Type B pancreatic cell (in vitro differentiated cells): ENCODE data around the gene FAM131B. TPM values are rescaled to one million over a fixed set of nuclear protein-coding genes. Genes with fewer than 3 reads are reported as not detected.
A peak's percentile ranks its signal among the peaks of the same experiment; 100 is the strongest.

Experiments used
- DNase-seq: peaks from one replicate; pipeline ENCODE4 v3.0.0; 2021; ENCODE audit warnings: mixed read lengths; ENCODE audit not compliant: unreplicated experiment; ENCODE audit errors: extremely low spot score
- H3K27ac Mint-ChIP-seq: 2 replicates; pipeline ENCODE4 v1.8.0; 2021; ENCODE audit warnings: mild to moderate bottlenecking, mixed read lengths
- H3K27me3 Mint-ChIP-seq: 2 replicates; pipeline ENCODE4 v1.8.0; 2021; ENCODE audit warnings: mixed read lengths
- H3K36me3 Mint-ChIP-seq: 2 replicates; pipeline ENCODE4 v1.8.0; 2021; ENCODE audit warnings: mixed read lengths
- H3K4me1 Mint-ChIP-seq: one replicate; pipeline ENCODE4 v1.8.0; 2021; ENCODE audit warnings: mixed read lengths; ENCODE audit not compliant: unreplicated experiment
- H3K4me3 Mint-ChIP-seq: 2 replicates; pipeline ENCODE4 v1.8.0; 2021; ENCODE audit warnings: mild to moderate bottlenecking, mixed read lengths
- H3K9me3 Mint-ChIP-seq: 2 replicates; pipeline ENCODE4 v1.8.0; 2021; ENCODE audit warnings: mixed read lengths
- microRNA-seq: library from miRNA; unstranded; fragments of <30 nt; microRNA quantifications from one replicate; pipeline ENCODE4, GENCODE V29; 2020
- total RNA-seq: library from RNA; stranded (reverse); gene quantifications from 2 replicates; pipeline ENCODE4 v1.2.1, GENCODE V29; 2021; ENCODE audit warnings: low replicate concordance
- TF ChIP-seq, protein P1 (sequence below): fragments of 200-600 bp; sonication (generic); conservative IDR thresholded peaks from 2 replicates; pipeline ENCODE4 v1.5.0; 2021; ENCODE audit warnings: antibody characterized with exemption, mild to moderate bottlenecking

FAM131B gene
- total RNA-seq, 1 donor from 2014 or later, result 6.5 TPM

DNA sequence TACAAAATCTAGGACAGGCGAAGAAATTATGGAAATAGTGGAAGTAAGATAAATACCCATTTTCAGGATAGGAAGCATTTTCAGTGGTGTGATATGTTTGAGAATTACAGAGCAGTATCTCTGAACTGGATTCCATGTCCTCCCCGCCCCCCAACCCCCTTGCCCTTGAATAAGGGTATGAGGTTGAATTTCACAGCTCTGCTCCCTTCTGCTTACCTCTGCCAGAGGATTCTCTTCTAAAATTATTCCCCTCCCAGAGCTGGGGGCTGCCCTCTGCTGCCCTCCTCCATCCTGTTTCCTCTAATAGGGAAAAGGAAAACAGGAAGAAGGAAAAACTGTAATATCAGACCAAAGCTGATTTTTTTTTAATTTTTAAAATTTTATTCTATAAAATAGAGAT is 53.9 kb downstream of the FAM131B start:
- Mint-ChIP-seq H3K4me3 (no peak overlapping the region), H3K27ac (no peak overlapping the region), H3K36me3 (peaks cover 39% of the 10 kb centered on the region), H3K9me3 (no peaks in the 10 kb centered on the region), H3K27me3 (no peaks in the 10 kb centered on the region), H3K4me1 (no peaks in the 10 kb centered on the region)
- TF ChIP-seq, protein P1, sequence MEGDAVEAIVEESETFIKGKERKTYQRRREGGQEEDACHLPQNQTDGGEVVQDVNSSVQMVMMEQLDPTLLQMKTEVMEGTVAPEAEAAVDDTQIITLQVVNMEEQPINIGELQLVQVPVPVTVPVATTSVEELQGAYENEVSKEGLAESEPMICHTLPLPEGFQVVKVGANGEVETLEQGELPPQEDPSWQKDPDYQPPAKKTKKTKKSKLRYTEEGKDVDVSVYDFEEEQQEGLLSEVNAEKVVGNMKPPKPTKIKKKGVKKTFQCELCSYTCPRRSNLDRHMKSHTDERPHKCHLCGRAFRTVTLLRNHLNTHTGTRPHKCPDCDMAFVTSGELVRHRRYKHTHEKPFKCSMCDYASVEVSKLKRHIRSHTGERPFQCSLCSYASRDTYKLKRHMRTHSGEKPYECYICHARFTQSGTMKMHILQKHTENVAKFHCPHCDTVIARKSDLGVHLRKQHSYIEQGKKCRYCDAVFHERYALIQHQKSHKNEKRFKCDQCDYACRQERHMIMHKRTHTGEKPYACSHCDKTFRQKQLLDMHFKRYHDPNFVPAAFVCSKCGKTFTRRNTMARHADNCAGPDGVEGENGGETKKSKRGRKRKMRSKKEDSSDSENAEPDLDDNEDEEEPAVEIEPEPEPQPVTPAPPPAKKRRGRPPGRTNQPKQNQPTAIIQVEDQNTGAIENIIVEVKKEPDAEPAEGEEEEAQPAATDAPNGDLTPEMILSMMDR, result no peak
- no peak for DNase-seq

DNA sequence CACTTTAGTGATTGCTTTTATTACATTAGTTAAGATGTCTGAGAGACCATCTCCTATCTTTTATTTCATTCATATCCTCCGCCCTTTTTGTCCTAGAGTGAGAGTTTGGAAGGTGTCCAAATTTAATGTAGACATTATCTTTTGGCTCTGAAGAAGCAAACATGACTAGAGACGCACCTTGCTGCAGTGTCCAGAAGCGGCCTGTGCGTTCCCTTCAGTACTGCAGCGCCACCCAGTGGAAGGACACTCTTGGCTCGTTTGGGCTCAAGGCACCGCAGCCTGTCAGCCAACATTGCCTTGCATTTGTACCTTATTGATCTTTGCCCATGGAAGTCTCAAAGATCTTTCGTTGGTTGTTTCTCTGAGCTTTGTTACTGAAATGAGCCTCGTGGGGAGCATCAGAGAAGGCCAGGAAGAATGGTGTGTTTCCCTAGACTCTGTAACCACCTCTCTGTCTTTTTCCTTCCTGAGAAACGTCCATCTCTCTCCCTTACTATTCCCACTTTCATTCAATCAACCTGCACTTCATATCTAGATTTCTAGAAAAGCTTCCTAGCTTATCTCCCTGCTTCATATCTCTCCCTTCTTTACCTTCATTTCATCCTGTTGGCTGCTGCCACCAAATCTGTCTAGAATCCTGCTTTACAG is 57.0 kb downstream of the FAM131B start:
- DNase-seq, result no peak
- Mint-ChIP-seq H3K36me3 (peaks cover 55% of the 10 kb centered on the region), H3K4me1 (no peaks in the 10 kb centered on the region), H3K27me3 (no peaks in the 10 kb centered on the region), H3K9me3 (no peaks in the 10 kb centered on the region), H3K27ac (no peak overlapping the region), H3K4me3 (no peak overlapping the region)
- TF ChIP-seq, protein P1, result peak; percentile 76

DNA sequence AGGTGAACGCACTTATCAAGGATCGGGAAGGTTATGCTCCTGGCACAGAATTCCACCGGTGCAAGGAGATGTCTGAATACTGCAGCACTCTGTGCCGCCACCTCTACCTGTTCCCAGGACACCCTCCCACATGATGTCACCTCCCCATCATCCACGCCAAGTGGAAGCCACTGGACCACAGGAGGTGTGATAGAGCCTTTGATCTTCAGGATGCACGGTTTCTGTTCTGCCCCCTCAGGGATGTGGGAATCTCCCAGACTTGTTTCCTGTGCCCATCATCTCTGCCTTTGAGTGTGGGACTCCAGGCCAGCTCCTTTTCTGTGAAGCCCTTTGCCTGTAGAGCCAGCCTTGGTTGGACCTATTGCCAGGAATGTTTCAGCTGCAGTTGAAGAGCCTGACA is 57.6 kb downstream of the FAM131B start:
- Mint-ChIP-seq H3K36me3 (peaks cover 58% of the 10 kb centered on the region), H3K9me3 (no peaks in the 10 kb centered on the region), H3K27me3 (no peaks in the 10 kb centered on the region), H3K4me3 (no peak overlapping the region), H3K4me1 (no peaks in the 10 kb centered on the region), H3K27ac (no peak overlapping the region)
- no peak for DNase-seq
- TF ChIP-seq, protein P1, result no peak

DNA sequence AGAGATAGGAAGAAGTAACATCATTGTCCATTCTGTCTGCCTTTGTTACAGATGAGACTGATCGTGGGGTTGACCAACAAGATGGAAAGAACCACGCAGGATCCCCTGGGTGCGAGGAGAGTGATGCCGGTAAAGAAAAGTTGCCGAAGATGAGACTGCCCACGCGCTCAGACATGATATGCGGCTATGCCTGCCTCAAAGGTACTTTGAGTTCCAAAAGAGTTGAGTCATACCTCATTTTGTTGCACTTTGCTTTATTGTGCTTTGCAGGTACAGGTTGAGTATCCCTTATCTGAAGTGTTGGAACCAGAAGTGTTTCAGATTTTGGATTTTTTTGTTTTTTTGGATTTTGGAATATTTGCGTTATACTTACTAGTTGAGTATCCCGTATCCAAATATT is 58.8 kb downstream of the FAM131B start:
- TF ChIP-seq, protein P1, result no peak
- Mint-ChIP-seq H3K4me3 (no peak overlapping the region), H3K4me1 (no peaks in the 10 kb centered on the region), H3K9me3 (no peaks in the 10 kb centered on the region), H3K27ac (no peak overlapping the region), H3K27me3 (no peaks in the 10 kb centered on the region), H3K36me3 (peaks cover 65% of the 10 kb centered on the region)
- DNase-seq, result no peak

Small RNA genes within 50 kb of the gene (microRNA-seq; reads per million reads assigned to microRNA genes)
- not detected for gene MIR6892

Other genes with a start within 250 kb of the FAM131B start
- not detected in 2 replicates for gene PIP, start 230.6 kb downstream of the FAM131B start, total RNA-seq
- not detected in 2 replicates for gene TAS2R39, start 179.3 kb downstream of the FAM131B start, total RNA-seq
- gene TAS2R40, start 140.7 kb downstream of the FAM131B start, total RNA-seq, result not detected in 2 replicates
- 110 and 155 TPM in 2 replicates for gene GSTK1, start 99.3 kb downstream of the FAM131B start, total RNA-seq
- gene TMEM139, start 77.8 kb downstream of the FAM131B start, total RNA-seq, result 2.6 and 4.8 TPM in 2 replicates
- 53.9 and 55.2 TPM in 2 replicates for gene CASP2, start 74.4 kb downstream of the FAM131B start, total RNA-seq
- gene CLCN1, start 46.6 kb downstream of the FAM131B start, total RNA-seq, result 0.12 and 0.22 TPM in 2 replicates
- 73.2 and 107 TPM in 2 replicates for gene ZYX, start 18.6 kb upstream of the FAM131B start, total RNA-seq
- gene EPHA1, start 46.1 kb upstream of the FAM131B start, total RNA-seq, result 18.0 and 40.1 TPM in 2 replicates
- gene TAS2R60, start 80.7 kb upstream of the FAM131B start, total RNA-seq, result not detected in 2 replicates
- gene TAS2R41, start 115.2 kb upstream of the FAM131B start, total RNA-seq, result not detected in 2 replicates
- 0.17 and 1.6 TPM in 2 replicates for gene CTAGE15, start 209.1 kb upstream of the FAM131B start, total RNA-seq